Activated CD4-positive, alpha-beta memory T cell treated with anti-CD3 and anti-CD28 coated beads for 36 hours (primary cell): Measurements from ENCODE around the gene DISP3. TPM values are rescaled to one million over a fixed set of nuclear protein-coding genes. Genes with fewer than 3 reads are reported as not detected.

Source experiments
- CTCF ChIA-PET: fragments of 350-600 bp; sonication (Branson Sonifier 250); formaldehyde crosslinking; loops from one replicate; lab custom pipeline; 2021; ENCODE audit warnings: antibody characterized with exemption, inconsistent platforms; lab: Charles Lee
- POLR2A ChIA-PET: fragments of 350-600 bp; sonication (Branson Sonifier 250); formaldehyde crosslinking; loops from one replicate; lab custom pipeline; 2021; ENCODE audit warnings: antibody characterized with exemption; lab: Charles Lee
- DNase-seq: peaks from one replicate; pipeline ENCODE4 v3.0.0-alpha.2; 2020
- H3K27ac Mint-ChIP-seq: one replicate; pipeline ENCODE4 v1.8.0; 2021; ENCODE audit warnings: mixed read lengths
- H3K27me3 Mint-ChIP-seq: one replicate; pipeline ENCODE4 v1.8.0; 2021; ENCODE audit warnings: mixed read lengths
- H3K36me3 Mint-ChIP-seq: one replicate; pipeline ENCODE4 v1.8.0; 2021; ENCODE audit warnings: mixed read lengths
- H3K4me1 Mint-ChIP-seq: one replicate; pipeline ENCODE4 v1.8.0; 2021; ENCODE audit warnings: low read depth, mixed read lengths
- H3K4me3 Mint-ChIP-seq: one replicate; pipeline ENCODE4 v1.8.0; 2021; ENCODE audit warnings: mild to moderate bottlenecking, mixed read lengths
- H3K9me3 Mint-ChIP-seq: one replicate; pipeline ENCODE4 v1.8.0; 2021; ENCODE audit warnings: mixed read lengths
- intact Hi-C: fragments of 100-400 bp; cut with micrococcal nuclease; formaldehyde crosslinking; loops from one replicate; pipeline ENCODE4 v1.15.1; 2023
- total RNA-seq, 2 experiments: library from RNA; stranded (reverse); gene quantifications; one replicate each; pipeline ENCODE4 v1.2.3, GENCODE V29; 2021

DISP3 gene
- total RNA-seq, 2 experiments from 2014 or later: 0.07 to 0.21 TPM

GRCh38 chr1:11514366-11514765 is 35.4 kb downstream of the DISP3 start:
- Mint-ChIP-seq H3K4me3 (no peak overlapping the region), H3K9me3 (peaks cover 7% of the 10 kb centered on the region), H3K4me1 (no peaks in the 10 kb centered on the region), H3K27ac (no peak overlapping the region), H3K27me3 (peaks cover 3% of the 10 kb centered on the region), H3K36me3 (no peaks in the 10 kb centered on the region)
- DNase-seq: no peak
- ChIA-PET POLR2A (no interaction called here), CTCF (no interaction called here)
- intact Hi-C loops: no loop called here

DNA sequence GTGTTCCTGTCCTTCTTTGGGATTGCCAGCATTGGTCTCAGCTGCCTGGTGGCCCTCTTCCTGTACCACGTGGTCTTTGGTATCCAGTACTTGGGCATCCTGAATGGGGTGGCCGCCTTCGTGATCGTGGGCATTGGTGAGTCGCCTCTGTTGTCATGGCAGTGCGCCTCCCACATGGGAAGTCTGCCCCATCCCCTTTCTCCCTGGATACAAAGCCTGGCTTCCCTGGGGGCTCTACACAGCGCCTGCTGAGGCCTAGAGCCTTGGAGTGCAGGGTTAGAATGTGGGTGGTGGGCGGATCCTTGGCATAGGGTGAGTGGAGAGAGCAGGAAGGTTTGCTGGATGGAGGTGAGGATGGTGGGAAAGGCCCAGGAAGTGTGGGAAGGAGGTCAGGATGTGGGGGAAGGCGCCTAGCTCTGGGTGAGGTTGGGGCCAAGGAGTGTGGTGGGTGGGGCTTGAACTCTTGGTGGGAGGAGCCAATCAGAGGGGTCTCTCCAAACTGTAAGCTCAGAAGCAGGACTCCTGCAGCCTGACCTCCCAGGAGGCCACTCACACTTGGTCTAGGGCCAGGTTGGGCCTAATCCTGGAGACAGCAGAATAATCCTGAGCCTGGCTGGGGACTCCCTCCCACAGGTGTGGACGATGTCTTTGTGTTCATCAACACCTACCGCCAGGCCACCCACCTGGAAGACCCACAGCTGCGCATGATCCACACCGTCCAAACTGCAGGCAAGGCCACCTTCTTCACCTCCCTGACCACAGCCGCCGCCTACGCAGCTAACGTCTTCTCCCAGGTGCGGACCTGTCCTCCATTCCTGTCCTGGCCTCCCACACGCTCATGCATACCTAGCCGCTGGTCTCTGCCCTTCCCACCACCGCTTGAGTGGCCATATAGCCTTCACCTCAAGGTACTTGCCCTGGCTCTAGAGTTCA is 36.7 kb downstream of the DISP3 start:
- Mint-ChIP-seq H3K9me3 (peaks cover 7% of the 10 kb centered on the region), H3K4me1 (no peaks in the 10 kb centered on the region), H3K36me3 (no peaks in the 10 kb centered on the region), H3K27me3 (peaks cover 3% of the 10 kb centered on the region), H3K27ac (no peak overlapping the region), H3K4me3 (no peak overlapping the region)
- POLR2A ChIA-PET: no interaction called here
- no peak for DNase-seq
- intact Hi-C loops: no loop called here
- CTCF ChIA-PET: no interaction called here

DNA sequence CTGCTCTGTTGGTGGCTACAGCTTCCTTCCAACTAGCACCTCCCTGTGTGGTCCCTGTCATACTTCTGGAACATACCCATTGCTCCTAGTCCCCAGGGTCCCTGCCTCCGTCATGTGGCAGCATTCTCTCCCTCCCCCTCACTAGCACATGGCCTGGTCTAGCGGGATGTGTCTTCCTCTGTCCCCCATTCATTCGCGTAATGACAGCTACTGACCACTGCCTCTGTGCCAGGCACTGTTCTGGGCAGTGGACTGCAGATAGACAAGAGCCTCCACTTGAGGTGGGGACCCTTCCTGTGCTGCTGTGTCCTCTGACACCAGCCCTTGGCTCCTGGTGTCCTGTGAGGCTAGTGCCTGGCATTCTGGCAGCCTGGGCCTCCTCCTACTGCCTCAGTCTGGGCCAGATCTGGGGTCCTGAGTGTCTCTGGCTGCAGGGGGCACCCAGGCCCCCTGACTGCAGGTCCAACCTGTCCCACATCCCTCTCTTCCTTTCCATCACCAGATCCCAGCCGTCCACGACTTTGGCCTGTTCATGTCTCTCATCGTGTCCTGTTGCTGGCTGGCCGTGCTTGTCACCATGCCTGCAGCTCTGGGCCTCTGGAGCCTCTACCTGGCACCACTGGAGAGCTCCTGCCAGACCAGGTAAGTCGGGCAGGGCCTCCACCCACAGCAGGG is 38.1 kb downstream of the DISP3 start:
- intact Hi-C loops: no loop called here
- CTCF ChIA-PET: no interaction called here
- no peak overlapping the region for H3K4me3 Mint-ChIP-seq
- POLR2A ChIA-PET: no interaction called here
- H3K36me3 Mint-ChIP-seq: no peaks in the 10 kb centered on the region
- no peaks in the 10 kb centered on the region for H3K4me1 Mint-ChIP-seq
- DNase-seq: no peak
- peaks cover 2% of the 10 kb centered on the region for H3K9me3 Mint-ChIP-seq
- no peak overlapping the region for H3K27ac Mint-ChIP-seq
- peaks cover 3% of the 10 kb centered on the region for H3K27me3 Mint-ChIP-seq

- Mint-ChIP-seq H3K36me3 (no peaks in the 10 kb centered on the region), H3K27ac (no peak overlapping the region), H3K4me3 (no peak overlapping the region), H3K4me1 (no peaks in the 10 kb centered on the region), H3K9me3 (no peaks in the 10 kb centered on the region), H3K27me3 (peaks cover 3% of the 10 kb centered on the region)
- ChIA-PET POLR2A (no interaction called here), CTCF (no interaction called here)
- intact Hi-C loops: no loop called here
- DNase-seq: no peak
These were observed 39.2 kb downstream of the DISP3 start for GRCh38 chr1:11518016-11518701.

- no peaks in the 10 kb centered on the region for H3K9me3 Mint-ChIP-seq
- intact Hi-C loops: no loop called here
- POLR2A ChIA-PET: no interaction called here
- peaks cover 3% of the 10 kb centered on the region for H3K27me3 Mint-ChIP-seq
- CTCF ChIA-PET: no interaction called here
- H3K36me3 Mint-ChIP-seq: no peaks in the 10 kb centered on the region
- no peak for DNase-seq
- H3K4me1 Mint-ChIP-seq: no peaks in the 10 kb centered on the region
- H3K4me3 Mint-ChIP-seq: no peak overlapping the region
- H3K27ac Mint-ChIP-seq: no peak overlapping the region
These were observed 40.1 kb downstream of the DISP3 start for GRCh38 chr1:11518791-11519628.

DNA sequence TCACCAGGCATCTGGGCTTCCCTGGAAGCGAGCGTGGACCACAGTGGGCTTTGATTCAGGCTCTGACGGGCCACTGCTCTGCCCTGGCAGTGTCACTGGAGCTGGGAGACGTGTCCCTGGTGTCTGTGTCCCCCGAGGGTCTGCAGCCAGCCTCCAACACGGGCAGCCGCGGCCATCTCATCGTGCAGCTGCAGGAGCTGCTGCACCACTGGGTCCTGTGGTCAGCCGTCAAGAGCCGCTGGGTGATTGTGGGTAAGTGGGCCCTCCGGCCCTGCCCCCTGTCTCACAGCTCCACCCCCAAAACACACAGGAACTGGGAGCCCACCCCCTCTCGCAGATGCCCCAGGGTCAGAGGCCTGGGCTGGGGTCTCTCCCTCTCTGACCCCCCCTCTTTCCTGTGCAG is 40.7 kb downstream of the DISP3 start:
- CTCF ChIA-PET: no interaction called here
- POLR2A ChIA-PET: no interaction called here
- intact Hi-C loops: no loop called here

DNA sequence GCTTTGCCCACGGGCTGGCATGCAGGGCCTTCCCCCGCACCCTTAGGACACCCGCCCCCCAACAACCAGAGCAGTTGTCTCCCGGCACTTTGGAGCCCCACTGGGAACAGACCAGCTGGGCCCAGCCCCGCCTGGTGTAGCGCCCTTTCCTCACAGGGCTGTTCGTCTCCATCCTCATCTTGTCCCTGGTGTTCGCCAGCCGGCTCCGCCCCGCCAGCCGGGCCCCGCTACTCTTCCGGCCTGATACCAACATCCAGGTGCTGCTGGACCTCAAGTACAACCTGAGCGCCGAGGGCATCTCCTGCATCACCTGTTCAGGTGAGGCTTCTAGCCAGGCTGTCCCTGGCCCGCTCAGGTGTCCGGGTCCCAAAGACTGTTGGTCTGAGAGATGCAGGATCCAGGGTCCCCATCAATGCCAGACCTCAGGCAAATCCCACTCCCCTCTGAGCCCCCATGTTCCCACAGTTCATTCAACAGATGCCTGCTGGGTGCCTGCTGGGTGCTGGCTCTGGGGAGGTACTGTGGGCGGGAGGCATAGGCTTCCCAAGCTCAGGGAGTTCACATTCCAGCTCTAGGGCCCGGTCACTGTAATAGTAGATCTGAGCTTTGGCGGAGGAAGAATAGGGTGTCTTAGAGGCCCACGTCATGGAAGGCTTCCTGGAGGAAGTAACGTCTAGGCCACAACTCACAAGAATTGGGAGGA is 41.7 kb downstream of the DISP3 start:
- Mint-ChIP-seq H3K9me3 (no peaks in the 10 kb centered on the region), H3K27ac (no peak overlapping the region), H3K27me3 (no peaks in the 10 kb centered on the region), H3K4me3 (no peak overlapping the region), H3K36me3 (no peaks in the 10 kb centered on the region), H3K4me1 (no peaks in the 10 kb centered on the region)
- no peak for DNase-seq
- POLR2A ChIA-PET: no interaction called here
- CTCF ChIA-PET: no interaction called here
- intact Hi-C loops: no loop called here

More for the DNA sequence above, 40.7 kb downstream of the DISP3 start:
- no peaks in the 10 kb centered on the region for H3K36me3 Mint-ChIP-seq
- no peak for DNase-seq
- H3K4me1 Mint-ChIP-seq: no peaks in the 10 kb centered on the region
- no peak overlapping the region for H3K27ac Mint-ChIP-seq
- H3K27me3 Mint-ChIP-seq: no peaks in the 10 kb centered on the region
- H3K4me3 Mint-ChIP-seq: no peak overlapping the region
- H3K9me3 Mint-ChIP-seq: no peaks in the 10 kb centered on the region

GRCh38 chr1:11521582-11522399 is 42.8 kb downstream of the DISP3 start:
- no peaks in the 10 kb centered on the region for H3K4me1 Mint-ChIP-seq
- POLR2A ChIA-PET: no interaction called here
- no peak overlapping the region for H3K4me3 Mint-ChIP-seq
- no peaks in the 10 kb centered on the region for H3K36me3 Mint-ChIP-seq
- H3K9me3 Mint-ChIP-seq: no peaks in the 10 kb centered on the region
- no peak for DNase-seq
- CTCF ChIA-PET: no interaction called here
- no peak overlapping the region for H3K27ac Mint-ChIP-seq
- H3K27me3 Mint-ChIP-seq: no peaks in the 10 kb centered on the region
- intact Hi-C loops: no loop called here

DNA sequence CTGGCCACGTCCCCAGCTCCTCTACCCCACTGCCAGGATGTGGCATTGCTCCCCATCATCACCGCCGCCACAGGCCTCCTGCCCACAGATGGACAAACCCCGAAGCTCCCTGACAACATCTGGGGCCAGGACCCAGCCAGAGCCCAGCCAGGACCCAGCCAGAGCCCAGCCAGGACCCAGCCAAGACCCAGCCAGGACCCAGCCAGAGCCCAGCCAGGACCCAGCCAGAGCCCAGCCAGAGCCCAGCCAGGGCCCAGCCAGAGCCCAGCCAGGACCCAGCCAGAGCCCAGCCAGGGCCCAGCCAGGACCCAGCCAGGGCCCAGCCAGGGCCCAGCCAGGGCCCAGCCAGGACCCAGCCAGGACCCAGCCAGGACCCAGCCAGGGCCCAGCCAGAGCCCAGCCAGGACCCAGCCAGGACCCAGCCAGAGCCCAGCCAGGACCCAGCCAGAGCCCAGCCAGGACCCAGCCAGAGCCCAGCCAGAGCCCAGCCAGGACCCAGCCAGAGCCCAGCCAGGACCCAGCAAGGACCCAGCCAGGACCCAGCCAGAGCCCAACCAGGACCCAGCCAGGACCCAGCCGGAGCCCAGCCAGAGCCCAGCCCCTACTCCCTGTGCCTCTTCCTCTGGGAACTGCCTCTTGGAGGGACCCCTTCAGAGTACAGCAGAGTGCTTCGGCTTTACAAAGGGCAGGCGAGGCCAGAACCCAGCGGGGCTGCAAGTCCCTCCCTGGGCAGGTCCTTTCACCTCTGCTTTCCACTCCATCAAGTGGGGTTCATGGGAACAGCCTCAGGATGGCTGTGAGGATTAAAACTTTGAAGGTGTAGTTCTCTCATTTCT is 43.7 kb downstream of the DISP3 start:
- Mint-ChIP-seq H3K4me1 (no peaks in the 10 kb centered on the region), H3K9me3 (no peaks in the 10 kb centered on the region), H3K27ac (no peak overlapping the region), H3K27me3 (no peaks in the 10 kb centered on the region), H3K4me3 (no peak overlapping the region), H3K36me3 (no peaks in the 10 kb centered on the region)
- intact Hi-C loops: no loop called here
- ChIA-PET CTCF (no interaction called here), POLR2A (no interaction called here)
- DNase-seq: no peak

- no peak for DNase-seq
- intact Hi-C loops: no loop called here
- ChIA-PET CTCF (no interaction called here), POLR2A (no interaction called here)
- H3K4me1 Mint-ChIP-seq: no peaks in the 10 kb centered on the region
- H3K27ac Mint-ChIP-seq: no peak overlapping the region
- no peaks in the 10 kb centered on the region for H3K9me3 Mint-ChIP-seq
- H3K27me3 Mint-ChIP-seq: no peaks in the 10 kb centered on the region
- no peaks in the 10 kb centered on the region for H3K36me3 Mint-ChIP-seq
- H3K4me3 Mint-ChIP-seq: no peak overlapping the region
These were observed 44.3 kb downstream of the DISP3 start for GRCh38 chr1:11523261-11523660.
